HL-60 (cell line): ENCODE data around the gene MYO1B.

ENCODE experiments used
- DNase-seq, 2 experiments: peaks; one replicate each; pipeline ENCODE4 v3.0.0-alpha.2; 2010 to 2020; ENCODE audit warnings: low read depth in 1 of 2, low spot score in 1 of 2
- H3K27ac ChIP-seq: fragments of 250-450 bp; sonication (Bioruptor Pico); replicated peaks from 2 replicates; pipeline ENCODE4 v1.5.1; 2020; ENCODE audit warnings: mild to moderate bottlenecking, moderate library complexity
- H3K27me3 ChIP-seq: fragments of 250-450 bp; sonication (Bioruptor Pico); 2 replicates; pipeline ENCODE4 v1.5.1; 2021; ENCODE audit warnings: mild to moderate bottlenecking, moderate library complexity; ENCODE audit not compliant: insufficient read depth, poor library complexity, severe bottlenecking
- H3K4me3 ChIP-seq: replicated peaks from 2 replicates; pipeline ENCODE4 v1.5.1; 2011; ENCODE audit warnings: mild to moderate bottlenecking, control low read depth, low read length; ENCODE audit not compliant: insufficient read depth
- GABPA ChIP-seq: IDR thresholded peaks from 2 replicates; pipeline ENCODE4 v1.6.1; 2012; ENCODE audit warnings: low read depth
- POLR2AphosphoS5 ChIP-seq: IDR thresholded peaks from 2 replicates; pipeline ENCODE4 v1.6.1; 2012; ENCODE audit warnings: low read depth
- SPI1 ChIP-seq: IDR thresholded peaks from 2 replicates; pipeline ENCODE4 v1.6.1; 2012; ENCODE audit warnings: low read depth, mild to moderate bottlenecking, borderline replicate concordance
- TF ChIP-seq, protein P1 (sequence below): IDR thresholded peaks from 2 replicates; pipeline ENCODE4 v1.6.1; 2012; ENCODE audit warnings: low read depth; ENCODE audit not compliant: insufficient replicate concordance
- TF ChIP-seq, protein P2 (sequence below): IDR thresholded peaks from one replicate; pipeline ENCODE4 v1.5.1; 2011; ENCODE audit warnings: low read length, control low read depth, inconsistent platforms; ENCODE audit not compliant: insufficient read depth

The MYO1B gene

DNA sequence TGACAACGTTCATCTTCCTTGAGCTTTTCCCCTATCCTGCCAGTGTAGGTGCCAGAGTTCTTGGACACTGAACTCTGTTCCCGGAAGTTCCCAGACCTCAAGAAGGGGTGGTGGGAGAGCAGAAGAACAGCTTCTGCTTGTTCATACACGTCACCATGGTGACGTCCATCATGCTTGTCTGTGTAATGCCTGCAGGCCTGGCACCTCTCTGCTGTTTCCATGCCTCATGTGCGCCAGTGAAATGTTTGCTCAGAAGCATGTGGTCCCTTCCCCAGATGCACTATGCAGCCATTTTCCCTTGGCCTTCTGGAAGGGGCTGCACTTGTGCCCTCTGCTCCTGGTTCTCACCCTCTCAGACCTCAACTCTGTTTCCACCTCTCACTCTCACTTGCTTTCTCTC lies 221.9 kb downstream of the MYO1B start:
- DNase-seq, result no peak
- H3K27ac ChIP-seq, result no peak overlapping the region
- H3K27me3 ChIP-seq, result no peaks in the 10 kb centered on the region
- no peak overlapping the region for H3K4me3 ChIP-seq
- TF ChIP-seq POLR2AphosphoS5 (no peak), GABPA (no peak), SPI1 (no peak)
- TF ChIP-seq, protein P1, sequence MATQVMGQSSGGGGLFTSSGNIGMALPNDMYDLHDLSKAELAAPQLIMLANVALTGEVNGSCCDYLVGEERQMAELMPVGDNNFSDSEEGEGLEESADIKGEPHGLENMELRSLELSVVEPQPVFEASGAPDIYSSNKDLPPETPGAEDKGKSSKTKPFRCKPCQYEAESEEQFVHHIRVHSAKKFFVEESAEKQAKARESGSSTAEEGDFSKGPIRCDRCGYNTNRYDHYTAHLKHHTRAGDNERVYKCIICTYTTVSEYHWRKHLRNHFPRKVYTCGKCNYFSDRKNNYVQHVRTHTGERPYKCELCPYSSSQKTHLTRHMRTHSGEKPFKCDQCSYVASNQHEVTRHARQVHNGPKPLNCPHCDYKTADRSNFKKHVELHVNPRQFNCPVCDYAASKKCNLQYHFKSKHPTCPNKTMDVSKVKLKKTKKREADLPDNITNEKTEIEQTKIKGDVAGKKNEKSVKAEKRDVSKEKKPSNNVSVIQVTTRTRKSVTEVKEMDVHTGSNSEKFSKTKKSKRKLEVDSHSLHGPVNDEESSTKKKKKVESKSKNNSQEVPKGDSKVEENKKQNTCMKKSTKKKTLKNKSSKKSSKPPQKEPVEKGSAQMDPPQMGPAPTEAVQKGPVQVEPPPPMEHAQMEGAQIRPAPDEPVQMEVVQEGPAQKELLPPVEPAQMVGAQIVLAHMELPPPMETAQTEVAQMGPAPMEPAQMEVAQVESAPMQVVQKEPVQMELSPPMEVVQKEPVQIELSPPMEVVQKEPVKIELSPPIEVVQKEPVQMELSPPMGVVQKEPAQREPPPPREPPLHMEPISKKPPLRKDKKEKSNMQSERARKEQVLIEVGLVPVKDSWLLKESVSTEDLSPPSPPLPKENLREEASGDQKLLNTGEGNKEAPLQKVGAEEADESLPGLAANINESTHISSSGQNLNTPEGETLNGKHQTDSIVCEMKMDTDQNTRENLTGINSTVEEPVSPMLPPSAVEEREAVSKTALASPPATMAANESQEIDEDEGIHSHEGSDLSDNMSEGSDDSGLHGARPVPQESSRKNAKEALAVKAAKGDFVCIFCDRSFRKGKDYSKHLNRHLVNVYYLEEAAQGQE, result no peak
- TF ChIP-seq, protein P2, sequence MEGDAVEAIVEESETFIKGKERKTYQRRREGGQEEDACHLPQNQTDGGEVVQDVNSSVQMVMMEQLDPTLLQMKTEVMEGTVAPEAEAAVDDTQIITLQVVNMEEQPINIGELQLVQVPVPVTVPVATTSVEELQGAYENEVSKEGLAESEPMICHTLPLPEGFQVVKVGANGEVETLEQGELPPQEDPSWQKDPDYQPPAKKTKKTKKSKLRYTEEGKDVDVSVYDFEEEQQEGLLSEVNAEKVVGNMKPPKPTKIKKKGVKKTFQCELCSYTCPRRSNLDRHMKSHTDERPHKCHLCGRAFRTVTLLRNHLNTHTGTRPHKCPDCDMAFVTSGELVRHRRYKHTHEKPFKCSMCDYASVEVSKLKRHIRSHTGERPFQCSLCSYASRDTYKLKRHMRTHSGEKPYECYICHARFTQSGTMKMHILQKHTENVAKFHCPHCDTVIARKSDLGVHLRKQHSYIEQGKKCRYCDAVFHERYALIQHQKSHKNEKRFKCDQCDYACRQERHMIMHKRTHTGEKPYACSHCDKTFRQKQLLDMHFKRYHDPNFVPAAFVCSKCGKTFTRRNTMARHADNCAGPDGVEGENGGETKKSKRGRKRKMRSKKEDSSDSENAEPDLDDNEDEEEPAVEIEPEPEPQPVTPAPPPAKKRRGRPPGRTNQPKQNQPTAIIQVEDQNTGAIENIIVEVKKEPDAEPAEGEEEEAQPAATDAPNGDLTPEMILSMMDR, result no peak

DNA sequence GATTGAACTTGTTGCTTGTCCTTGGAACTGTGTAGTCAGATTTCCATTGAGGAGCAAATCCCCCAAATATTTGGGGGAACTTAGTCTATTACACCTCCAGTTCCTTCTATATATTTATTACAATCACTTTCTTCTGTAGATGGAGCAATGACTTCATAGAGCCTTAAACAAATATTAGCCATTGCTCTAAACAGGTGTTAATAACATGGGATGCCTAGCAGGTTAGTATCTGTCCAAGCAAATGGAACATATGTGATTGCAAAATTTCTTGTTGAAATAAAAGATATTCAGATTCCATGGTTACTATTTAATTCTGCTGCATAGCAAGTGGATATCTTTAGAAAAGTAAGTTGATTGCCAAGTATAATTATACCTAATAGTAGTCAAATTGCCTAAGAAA lies 225.1 kb downstream of the MYO1B start:
- no peak for DNase-seq
- TF ChIP-seq GABPA, result no peak
- TF ChIP-seq, protein P1, result no peak
- TF ChIP-seq, protein P2, result no peak
- no peak for TF ChIP-seq POLR2AphosphoS5
- no peak for TF ChIP-seq SPI1
- Histone ChIP-seq H3K4me3 (no peak overlapping the region), H3K27ac (no peak overlapping the region), H3K27me3 (no peaks in the 10 kb centered on the region)

DNA sequence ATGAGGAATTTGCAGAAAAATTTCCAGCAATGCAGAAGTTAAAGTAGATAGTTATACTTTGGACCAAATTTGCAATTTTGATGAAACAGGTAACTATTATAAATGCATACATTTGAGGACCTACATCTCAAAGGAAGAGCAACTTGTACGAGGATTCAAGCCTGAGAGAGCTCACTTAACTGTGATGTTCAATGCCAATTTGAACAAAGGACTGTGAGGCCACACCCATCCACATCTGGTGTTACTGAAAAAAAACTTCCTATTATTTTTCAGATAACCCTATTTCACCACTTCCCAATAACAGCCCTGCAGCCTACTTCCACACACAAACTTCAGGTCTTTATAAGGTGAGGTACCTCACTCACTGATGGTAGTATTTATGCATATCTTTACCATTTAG lies 229.3 kb downstream of the MYO1B start:
- Histone ChIP-seq H3K27me3 (no peaks in the 10 kb centered on the region), H3K27ac (no peak overlapping the region), H3K4me3 (no peak overlapping the region)
- no peak for TF ChIP-seq POLR2AphosphoS5
- TF ChIP-seq, protein P1, result no peak
- TF ChIP-seq SPI1, result no peak
- TF ChIP-seq, protein P2, result no peak
- TF ChIP-seq GABPA, result no peak
- DNase-seq, result no peak
